H9 (cell line): ENCODE measurements around the gene CRYGS. TPM values are rescaled to one million over a fixed set of nuclear protein-coding genes. Genes with fewer than 3 reads are reported as not detected.

Source experiments
- DNase-seq: peaks from one replicate; pipeline ENCODE4 v3.0.0-alpha.2; 2017
- H2AFZ ChIP-seq: one replicate; pipeline ENCODE4 v1.6.1; 2013; ENCODE audit warnings: mild to moderate bottlenecking, low read length, control low read depth, moderate library complexity
- H2AK5ac ChIP-seq: 2 replicates; pipeline ENCODE4 v1.6.1; 2013; ENCODE audit warnings: low read length, control low read depth, mixed read lengths; ENCODE audit not compliant: insufficient read length
- H2BK120ac ChIP-seq: one replicate; pipeline ENCODE4 v1.6.1; 2013; ENCODE audit warnings: low read depth, mild to moderate bottlenecking, low read length, control low read depth, inconsistent platforms; ENCODE audit not compliant: poor library complexity, severe bottlenecking
- H2BK12ac ChIP-seq: 2 replicates; pipeline ENCODE4 v1.6.1; 2013; ENCODE audit warnings: low read length, control low read depth, mixed read lengths, low read depth; ENCODE audit not compliant: insufficient read length
- H2BK15ac ChIP-seq: 2 replicates; pipeline ENCODE4 v1.6.1; 2013; ENCODE audit warnings: low read depth, low read length, control low read depth
- H2BK20ac ChIP-seq: one replicate; pipeline ENCODE4 v1.6.1; 2013; ENCODE audit warnings: low read depth, mild to moderate bottlenecking, low read length, control low read depth, inconsistent platforms; ENCODE audit not compliant: poor library complexity, severe bottlenecking
- H2BK5ac ChIP-seq: 2 replicates; pipeline ENCODE4 v1.6.1; 2013; ENCODE audit warnings: low read length, control low read depth, mixed read lengths; ENCODE audit not compliant: insufficient read length
- H3K14ac ChIP-seq: 2 replicates; pipeline ENCODE4 v1.6.1; 2013; ENCODE audit warnings: low read length, control low read depth; ENCODE audit not compliant: insufficient read depth
- H3K18ac ChIP-seq: 2 replicates; pipeline ENCODE4 v1.6.1; 2013; ENCODE audit warnings: low read depth, mild to moderate bottlenecking, mixed read lengths, low read length, control low read depth; ENCODE audit not compliant: insufficient read length
- H3K23ac ChIP-seq: 2 replicates; pipeline ENCODE4 v1.6.1; 2013; ENCODE audit warnings: low read length, control low read depth, mixed read lengths, low read depth; ENCODE audit not compliant: insufficient read length
- H3K23me2 ChIP-seq: 2 replicates; pipeline ENCODE4 v1.6.1; 2013; ENCODE audit warnings: low read depth, mild to moderate bottlenecking, mixed read lengths, low read length, control low read depth; ENCODE audit not compliant: insufficient read length, poor library complexity, severe bottlenecking
- H3K27ac ChIP-seq: 2 replicates; pipeline ENCODE4 v1.5.1; 2013; ENCODE audit warnings: low read length, control low read depth, mixed read lengths, low read depth; ENCODE audit not compliant: insufficient read length
- H3K27me3 ChIP-seq: 2 replicates; pipeline ENCODE4 v1.6.1; 2013; ENCODE audit warnings: low read length, control low read depth, inconsistent platforms; ENCODE audit not compliant: insufficient read depth
- H3K4ac ChIP-seq: 2 replicates; pipeline ENCODE4 v1.6.1; 2013; ENCODE audit warnings: low read depth, mild to moderate bottlenecking, control low read depth, inconsistent platforms, low read length, moderate library complexity
- H3K4me1 ChIP-seq: 2 replicates; pipeline ENCODE4 v1.6.1; 2013; ENCODE audit warnings: low read length, control low read depth, inconsistent platforms; ENCODE audit not compliant: insufficient read depth
- H3K4me2 ChIP-seq: 2 replicates; pipeline ENCODE4 v1.6.1; 2013; ENCODE audit warnings: low read length, control low read depth, mixed read lengths; ENCODE audit not compliant: insufficient read length, insufficient read depth
- H3K56ac ChIP-seq: 2 replicates; pipeline ENCODE4 v1.6.1; 2013; ENCODE audit warnings: low read depth, mild to moderate bottlenecking, mixed read lengths, low read length, control low read depth; ENCODE audit not compliant: insufficient read length
- H3K79me1 ChIP-seq: 2 replicates; pipeline ENCODE4 v1.6.1; 2013; ENCODE audit warnings: low read depth, mild to moderate bottlenecking, moderate library complexity, low read length, control low read depth, inconsistent platforms; ENCODE audit not compliant: insufficient read depth, poor library complexity, severe bottlenecking
- H3K79me2 ChIP-seq: 2 replicates; pipeline ENCODE4 v1.6.1; 2013; ENCODE audit warnings: low read length, control low read depth, inconsistent platforms; ENCODE audit not compliant: insufficient read depth
- H3K9ac ChIP-seq: 2 replicates; pipeline ENCODE4 v1.6.1; 2013; ENCODE audit warnings: low read length, control low read depth, mixed read lengths; ENCODE audit not compliant: insufficient read length; ENCODE audit errors: extremely low read depth
- H3K9me3 ChIP-seq: one replicate; pipeline ENCODE4 v1.6.1; 2013; ENCODE audit warnings: low read depth, low read length, inconsistent platforms; ENCODE audit not compliant: control insufficient read depth
- H3T11ph ChIP-seq: one replicate; pipeline ENCODE4 v1.6.1; 2013; ENCODE audit warnings: mild to moderate bottlenecking, low read length, control low read depth, inconsistent platforms
- H4K20me1 ChIP-seq: one replicate; pipeline ENCODE4 v1.6.1; 2013; ENCODE audit not compliant: control insufficient read depth, insufficient read length, insufficient read depth
- H4K5ac ChIP-seq: 2 replicates; pipeline ENCODE4 v1.6.1; 2013; ENCODE audit warnings: low read depth, mild to moderate bottlenecking, mixed read lengths, low read length, control low read depth; ENCODE audit not compliant: insufficient read length
- H4K8ac ChIP-seq: replicated peaks from 2 replicates; pipeline ENCODE4 v1.6.1; 2013; ENCODE audit warnings: low read length, control low read depth, mixed read lengths, low read depth; ENCODE audit not compliant: insufficient read length
- H4K91ac ChIP-seq: 2 replicates; pipeline ENCODE4 v1.6.1; 2013; ENCODE audit warnings: low read depth, mild to moderate bottlenecking, moderate library complexity, mixed read lengths, low read length, control low read depth; ENCODE audit not compliant: insufficient read length
- H3K27ac Mint-ChIP-seq, 3 experiments: 2 replicates in 2 of 3; 3 replicates in 1 of 3; pipeline ENCODE4 v1.8.0; 2020 to 2021; ENCODE audit warnings: mixed read lengths in 3 of 3, mild to moderate bottlenecking in 1 of 3, moderate library complexity in 1 of 3
- H3K27me3 Mint-ChIP-seq: 2 replicates; pipeline ENCODE4 v1.8.0; 2021; ENCODE audit warnings: low read depth, mild to moderate bottlenecking, moderate library complexity, mixed read lengths
- H3K36me3 Mint-ChIP-seq, 3 experiments: 2 replicates in 2 of 3; 3 replicates in 1 of 3; pipeline ENCODE4 v1.8.0; 2020 to 2021; ENCODE audit warnings: low read depth in 3 of 3, mixed read lengths in 3 of 3; ENCODE audit not compliant: insufficient read depth in 1 of 3
- H3K4me1 Mint-ChIP-seq, 2 experiments: 2 replicates each; pipeline ENCODE4 v1.8.0; 2020; ENCODE audit warnings: mixed read lengths in 2 of 2
- H3K4me3 Mint-ChIP-seq, 2 experiments: 2 replicates in 1 of 2; 3 replicates in 1 of 2; pipeline ENCODE4 v1.8.0; 2020 to 2021; ENCODE audit warnings: mild to moderate bottlenecking in 2 of 2, mixed read lengths in 2 of 2, moderate library complexity in 1 of 2
- H3K9me3 Mint-ChIP-seq, 2 experiments: 2 replicates in 1 of 2; 3 replicates in 1 of 2; pipeline ENCODE4 v1.8.0; 2020; ENCODE audit warnings: mild to moderate bottlenecking in 2 of 2, mixed read lengths in 2 of 2, moderate library complexity in 1 of 2
- WGBS: extraction: QIAGEN DNeasy Blood & Tissue Kit; methylation state at CpG from one replicate; pipeline ENCODE4 v1.1.7; 2013; ENCODE audit warnings: missing lambda C conversion rate, low lambda C conversion rate, mixed read lengths; ENCODE audit not compliant: insufficient read length; ENCODE audit errors: extremely low coverage; 5-methylcytosine and 5-hydroxymethylcytosine counted together
- total RNA-seq: library from RNA; stranded (reverse); gene quantifications from 2 replicates; pipeline ENCODE4 v1.2.1, GENCODE V29; 2021
- TF ChIP-seq, protein P1 (sequence below): fragments of 200-600 bp; sonication (generic); conservative IDR thresholded peaks from 3 replicates; pipeline ENCODE4 v1.8.0; 2021; ENCODE audit warnings: antibody characterized with exemption, mild to moderate bottlenecking

CRYGS gene
- total RNA-seq, 1 experiment from 2014 or later = 1.0 TPM

DNA sequence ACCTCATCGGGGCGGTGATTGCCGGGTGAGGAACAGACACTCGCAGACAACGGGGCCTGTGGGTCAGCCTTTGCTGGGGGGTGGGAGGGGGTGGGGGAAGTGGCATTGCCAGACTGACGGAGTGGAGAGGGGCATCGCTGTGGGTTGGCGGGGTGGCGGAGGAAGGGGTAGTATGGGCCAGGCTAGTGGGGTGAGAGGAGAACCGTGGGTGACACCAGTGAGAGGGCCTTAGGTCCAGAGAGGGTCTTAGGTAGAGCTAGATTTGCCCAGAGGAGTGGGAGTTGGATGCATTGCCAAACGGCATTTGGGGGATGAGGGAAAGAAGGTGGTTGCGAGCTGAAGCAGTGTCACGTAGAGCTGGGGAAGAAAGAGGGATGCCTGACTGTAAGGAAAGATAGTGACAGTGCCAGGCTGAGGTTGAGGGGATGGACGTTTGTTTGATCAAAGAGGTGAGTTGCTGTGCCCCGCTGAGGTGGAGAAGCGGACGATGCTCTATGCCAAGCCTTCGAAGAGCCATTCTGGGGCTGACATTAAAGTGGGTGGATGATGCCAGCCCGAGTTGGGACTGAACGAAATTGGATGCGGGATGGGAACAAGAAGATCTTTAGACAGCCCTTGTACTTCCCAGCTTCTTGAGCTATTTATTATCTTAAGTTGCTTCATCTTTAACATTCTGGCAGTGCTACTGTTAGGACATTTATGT, 26.9 kb upstream of the CRYGS start:
- no CpG with 5 or more reads among the region's 21 CpGs for WGBS
- H3K9ac ChIP-seq = peak overlapping the region; percentile 84
- no peaks in the 10 kb centered on the region for H3K27me3 Mint-ChIP-seq
- H4K20me1 ChIP-seq = peaks cover 3% of the 10 kb centered on the region
- no peak overlapping the region for H3K23ac ChIP-seq
- no peaks in the 10 kb centered on the region for H3K9me3 ChIP-seq
- peak overlapping the region; percentile 34 for H2BK5ac ChIP-seq
- H3K4me2 ChIP-seq = peak overlapping the region; percentile 99
- H3K14ac ChIP-seq = peak overlapping the region; percentile 95
- H2BK120ac ChIP-seq = no peak overlapping the region
- no peak overlapping the region for H2BK20ac ChIP-seq
- H3K79me2 ChIP-seq = peaks cover 5% of the 10 kb centered on the region; the same call in 1 of the 2 replicates
- H3K23me2 ChIP-seq = peaks cover 10% of the 10 kb centered on the region
- no peak overlapping the region for H2AK5ac ChIP-seq
- H2BK15ac ChIP-seq = no peak overlapping the region
- no peak overlapping the region for H4K8ac ChIP-seq
- H3K4me3 Mint-ChIP-seq = peak overlapping the region; percentile 89 to 92
- no peak overlapping the region for H2AFZ ChIP-seq
- no peak overlapping the region for H3K56ac ChIP-seq
- DNase-seq = no peak
- H3K36me3 Mint-ChIP-seq = peaks cover 16 to 36% (median 31%) of the 10 kb centered on the region in 3 experiments; a peak in 6 of 7 replicates
- H4K5ac ChIP-seq = peak overlapping the region; percentile 77
- no peaks in the 10 kb centered on the region for H3K4me1 ChIP-seq
- H3K4ac ChIP-seq = no peak overlapping the region
- H4K91ac ChIP-seq = no peak overlapping the region
- H3K18ac ChIP-seq = peak overlapping the region; percentile 95
- H3K27me3 ChIP-seq = no peaks in the 10 kb centered on the region
- no peak overlapping the region for H3K27ac ChIP-seq
- no peaks in the 10 kb centered on the region for H3K79me1 ChIP-seq
- H2BK12ac ChIP-seq = no peak overlapping the region
- H3K9me3 Mint-ChIP-seq = no peaks in the 10 kb centered on the region
- TF ChIP-seq, protein P1, sequence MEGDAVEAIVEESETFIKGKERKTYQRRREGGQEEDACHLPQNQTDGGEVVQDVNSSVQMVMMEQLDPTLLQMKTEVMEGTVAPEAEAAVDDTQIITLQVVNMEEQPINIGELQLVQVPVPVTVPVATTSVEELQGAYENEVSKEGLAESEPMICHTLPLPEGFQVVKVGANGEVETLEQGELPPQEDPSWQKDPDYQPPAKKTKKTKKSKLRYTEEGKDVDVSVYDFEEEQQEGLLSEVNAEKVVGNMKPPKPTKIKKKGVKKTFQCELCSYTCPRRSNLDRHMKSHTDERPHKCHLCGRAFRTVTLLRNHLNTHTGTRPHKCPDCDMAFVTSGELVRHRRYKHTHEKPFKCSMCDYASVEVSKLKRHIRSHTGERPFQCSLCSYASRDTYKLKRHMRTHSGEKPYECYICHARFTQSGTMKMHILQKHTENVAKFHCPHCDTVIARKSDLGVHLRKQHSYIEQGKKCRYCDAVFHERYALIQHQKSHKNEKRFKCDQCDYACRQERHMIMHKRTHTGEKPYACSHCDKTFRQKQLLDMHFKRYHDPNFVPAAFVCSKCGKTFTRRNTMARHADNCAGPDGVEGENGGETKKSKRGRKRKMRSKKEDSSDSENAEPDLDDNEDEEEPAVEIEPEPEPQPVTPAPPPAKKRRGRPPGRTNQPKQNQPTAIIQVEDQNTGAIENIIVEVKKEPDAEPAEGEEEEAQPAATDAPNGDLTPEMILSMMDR = no peak
- peaks cover 22 to 28% of the 10 kb centered on the region in 2 experiments for H3K4me1 Mint-ChIP-seq
- H3T11ph ChIP-seq = no peak overlapping the region
- peak overlapping the region; percentile 90 to 97 (median 94) for H3K27ac Mint-ChIP-seq
